GM20000 (cell line): ENCODE results near the gene UBE3A.

ENCODE experiments used
- DNase-seq: peaks from one replicate; pipeline ENCODE4 v3.0.0; 2012; ENCODE audit warnings: low spot score
- TF ChIP-seq, protein P1 (sequence below): IDR thresholded peaks from 2 replicates; pipeline ENCODE4 v1.5.1; 2012; ENCODE audit warnings: mild to moderate bottlenecking, control low read depth; ENCODE audit errors: extremely low read depth, missing control alignments

UBE3A gene

DNA sequence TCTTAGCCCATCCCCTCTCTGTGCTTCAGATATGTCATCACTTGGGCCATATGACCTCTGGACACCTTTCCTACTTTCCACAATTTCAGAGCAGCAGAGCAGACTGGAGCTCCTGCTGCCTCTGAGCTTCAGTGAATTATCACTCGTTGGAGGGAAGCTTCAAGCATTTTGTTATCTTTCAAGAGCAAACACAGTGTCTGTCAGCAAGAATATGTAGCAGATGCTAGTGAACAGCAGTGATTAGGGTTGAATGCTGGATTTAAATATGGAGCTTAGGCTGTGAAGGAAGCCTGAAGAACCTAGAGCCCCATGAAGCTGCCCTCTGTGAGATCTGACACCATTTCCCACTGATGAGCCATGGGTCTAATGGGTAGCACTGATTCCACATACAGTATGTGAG lies 115.4 kb downstream of the UBE3A start:
- DNase-seq = no peak
- TF ChIP-seq, protein P1, sequence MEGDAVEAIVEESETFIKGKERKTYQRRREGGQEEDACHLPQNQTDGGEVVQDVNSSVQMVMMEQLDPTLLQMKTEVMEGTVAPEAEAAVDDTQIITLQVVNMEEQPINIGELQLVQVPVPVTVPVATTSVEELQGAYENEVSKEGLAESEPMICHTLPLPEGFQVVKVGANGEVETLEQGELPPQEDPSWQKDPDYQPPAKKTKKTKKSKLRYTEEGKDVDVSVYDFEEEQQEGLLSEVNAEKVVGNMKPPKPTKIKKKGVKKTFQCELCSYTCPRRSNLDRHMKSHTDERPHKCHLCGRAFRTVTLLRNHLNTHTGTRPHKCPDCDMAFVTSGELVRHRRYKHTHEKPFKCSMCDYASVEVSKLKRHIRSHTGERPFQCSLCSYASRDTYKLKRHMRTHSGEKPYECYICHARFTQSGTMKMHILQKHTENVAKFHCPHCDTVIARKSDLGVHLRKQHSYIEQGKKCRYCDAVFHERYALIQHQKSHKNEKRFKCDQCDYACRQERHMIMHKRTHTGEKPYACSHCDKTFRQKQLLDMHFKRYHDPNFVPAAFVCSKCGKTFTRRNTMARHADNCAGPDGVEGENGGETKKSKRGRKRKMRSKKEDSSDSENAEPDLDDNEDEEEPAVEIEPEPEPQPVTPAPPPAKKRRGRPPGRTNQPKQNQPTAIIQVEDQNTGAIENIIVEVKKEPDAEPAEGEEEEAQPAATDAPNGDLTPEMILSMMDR = no peak

DNA sequence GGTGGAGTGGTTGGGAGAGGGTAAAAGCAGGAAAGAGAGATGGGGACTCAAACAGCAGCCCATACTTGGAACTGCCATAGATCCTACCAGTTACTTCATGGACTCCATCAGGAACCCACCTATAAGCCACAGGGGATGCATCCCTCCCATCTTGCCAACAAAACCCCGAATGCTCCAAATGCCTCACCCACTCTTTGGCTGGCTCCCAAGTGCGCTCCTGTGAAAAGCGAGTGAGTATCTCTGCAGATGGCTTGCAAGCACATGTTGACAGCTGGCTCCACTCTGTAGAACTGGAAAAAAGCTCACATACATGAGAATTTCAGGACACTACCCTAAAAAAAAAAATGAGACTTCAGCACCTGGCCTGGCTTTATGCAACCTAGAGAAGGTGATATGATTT lies 151.0 kb downstream of the UBE3A start:
- no peak for DNase-seq
- TF ChIP-seq, protein P1 = no peak
